ENCODE data around the gene PDS5B. TPM values are rescaled to one million over a fixed set of nuclear protein-coding genes. Genes with fewer than 3 reads are reported as not detected.
"Not testable (repeated sequence)": the region's sequence is repeated elsewhere in the genome, so short reads cannot be mapped to it uniquely, and the experiment has no call there.

PDS5B gene
- total RNA-seq, 1 experiment from 2014 or later: 13.7 TPM

GRCh38 chr13:32657309-32657708, 71.1 kb downstream of the PDS5B start:
- DNase-seq (ENCODE audit: low spot score): no peak

- DNase-seq (ENCODE audit: low spot score): no peak
Observed at GRCh38 chr13:32659736-32660135, 73.5 kb downstream of the PDS5B start.

- no peak for DNase-seq (ENCODE audit: low spot score)
Observed at GRCh38 chr13:32660227-32660626, 74.0 kb downstream of the PDS5B start.

GRCh38 chr13:32661685-32662084, 75.4 kb downstream of the PDS5B start:
- no peak for DNase-seq (ENCODE audit: low spot score)

- no peak for DNase-seq (ENCODE audit: low spot score)
Observed at GRCh38 chr13:32663660-32664059, 77.4 kb downstream of the PDS5B start.

- no peak for DNase-seq (ENCODE audit: low spot score)
Observed at GRCh38 chr13:32666990-32667571, 80.8 kb downstream of the PDS5B start.

GRCh38 chr13:32669030-32669646, 82.9 kb downstream of the PDS5B start:
- peak; percentile 19 for DNase-seq (ENCODE audit: low spot score)

- DNase-seq (ENCODE audit: low spot score): no peak
Observed at GRCh38 chr13:32674503-32674902, 88.3 kb downstream of the PDS5B start.

GRCh38 chr13:32676242-32676641, 90.0 kb downstream of the PDS5B start:
- no peak for DNase-seq (ENCODE audit: low spot score)

GRCh38 chr13:32682130-32682529, 95.9 kb downstream of the PDS5B start:
- no peak for DNase-seq (ENCODE audit: low spot score)

GRCh38 chr13:32682740-32683139, 96.5 kb downstream of the PDS5B start:
- DNase-seq (ENCODE audit: low spot score): no peak

- DNase-seq (ENCODE audit: low spot score): no peak
Observed at GRCh38 chr13:32687275-32687674, 101.0 kb downstream of the PDS5B start.

- DNase-seq (ENCODE audit: low spot score): no peak
Observed at GRCh38 chr13:32695602-32696250, 109.5 kb downstream of the PDS5B start.

- DNase-seq (ENCODE audit: low spot score): no peak
Observed at GRCh38 chr13:32707471-32707870, 121.2 kb downstream of the PDS5B start.

- no peak for DNase-seq (ENCODE audit: low spot score)
Observed at GRCh38 chr13:32713397-32713796, 127.1 kb downstream of the PDS5B start.

GRCh38 chr13:32716201-32716600, 129.9 kb downstream of the PDS5B start:
- DNase-seq (ENCODE audit: low spot score): not testable (repeated sequence)

- DNase-seq (ENCODE audit: low spot score): no peak
Observed at GRCh38 chr13:32720026-32720425, 133.8 kb downstream of the PDS5B start.

GRCh38 chr13:32721131-32722034, 135.1 kb downstream of the PDS5B start:
- DNase-seq (ENCODE audit: low spot score): not testable (repeated sequence)

GRCh38 chr13:32722340-32722739, 136.1 kb downstream of the PDS5B start:
- no peak for DNase-seq (ENCODE audit: low spot score)

- DNase-seq (ENCODE audit: low spot score): no peak
Observed at GRCh38 chr13:32723987-32724386, 137.7 kb downstream of the PDS5B start.

- DNase-seq (ENCODE audit: low spot score): no peak
Observed at GRCh38 chr13:32726374-32727037, 140.3 kb downstream of the PDS5B start.

GRCh38 chr13:32728327-32728726, 142.1 kb downstream of the PDS5B start:
- DNase-seq (ENCODE audit: low spot score): no peak
